ENCODE results near the gene MARCHF3. TPM values are rescaled to one million over a fixed set of nuclear protein-coding genes. Genes with fewer than 3 reads are reported as not detected.

Gene MARCHF3
- total RNA-seq, 1 experiment from 2014 or later = 1.1 TPM

- ChIA-PET POLR2A (ENCODE audit: low non-redundant PET) (no interaction called here), CTCF (no interaction called here)
- no peak for DNase-seq (ENCODE audit: low spot score)
- intact Hi-C loops (cut with micrococcal nuclease; ENCODE audit: unreplicated experiment) = no loop called here
- TF ChIP-seq, protein P1, sequence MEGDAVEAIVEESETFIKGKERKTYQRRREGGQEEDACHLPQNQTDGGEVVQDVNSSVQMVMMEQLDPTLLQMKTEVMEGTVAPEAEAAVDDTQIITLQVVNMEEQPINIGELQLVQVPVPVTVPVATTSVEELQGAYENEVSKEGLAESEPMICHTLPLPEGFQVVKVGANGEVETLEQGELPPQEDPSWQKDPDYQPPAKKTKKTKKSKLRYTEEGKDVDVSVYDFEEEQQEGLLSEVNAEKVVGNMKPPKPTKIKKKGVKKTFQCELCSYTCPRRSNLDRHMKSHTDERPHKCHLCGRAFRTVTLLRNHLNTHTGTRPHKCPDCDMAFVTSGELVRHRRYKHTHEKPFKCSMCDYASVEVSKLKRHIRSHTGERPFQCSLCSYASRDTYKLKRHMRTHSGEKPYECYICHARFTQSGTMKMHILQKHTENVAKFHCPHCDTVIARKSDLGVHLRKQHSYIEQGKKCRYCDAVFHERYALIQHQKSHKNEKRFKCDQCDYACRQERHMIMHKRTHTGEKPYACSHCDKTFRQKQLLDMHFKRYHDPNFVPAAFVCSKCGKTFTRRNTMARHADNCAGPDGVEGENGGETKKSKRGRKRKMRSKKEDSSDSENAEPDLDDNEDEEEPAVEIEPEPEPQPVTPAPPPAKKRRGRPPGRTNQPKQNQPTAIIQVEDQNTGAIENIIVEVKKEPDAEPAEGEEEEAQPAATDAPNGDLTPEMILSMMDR (conservative IDR thresholded peaks at IDR 0.05; ENCODE audit: low read depth, low read length) = no peak
- no peak for TF ChIP-seq EZH2 (IDR thresholded peaks at IDR 0.05; ENCODE audit: borderline replicate concordance, low read depth, low read length, poor library complexity, severe bottlenecking)
- Histone ChIP-seq H3K4me3 (ENCODE audit: low read depth, low read length, poor library complexity, severe bottlenecking) (no peak overlapping the region), H3K27me3 (replicated peaks; ENCODE audit: insufficient read depth, low read depth, low read length, poor library complexity) (no peaks in the 10 kb centered on the region), H3K36me3 (ENCODE audit: insufficient read depth, low read length, poor library complexity, severe bottlenecking) (no peaks in the 10 kb centered on the region), H3K4me1 (ENCODE audit: insufficient read depth, low read length, poor library complexity, severe bottlenecking) (peaks cover 14% of the 10 kb centered on the region), H3K27ac (ENCODE audit: low read depth, low read length, poor library complexity, severe bottlenecking) (peak overlapping the region; percentile 49), H3K9me3 (ENCODE audit: low read depth, low read length, poor library complexity, severe bottlenecking) (no peaks in the 10 kb centered on the region)
- BruUV-seq (replicated peaks) = no TSS peak
These were observed 152.8 kb downstream of the MARCHF3 start for GRCh38 chr5:126877602-126878001.

DNA sequence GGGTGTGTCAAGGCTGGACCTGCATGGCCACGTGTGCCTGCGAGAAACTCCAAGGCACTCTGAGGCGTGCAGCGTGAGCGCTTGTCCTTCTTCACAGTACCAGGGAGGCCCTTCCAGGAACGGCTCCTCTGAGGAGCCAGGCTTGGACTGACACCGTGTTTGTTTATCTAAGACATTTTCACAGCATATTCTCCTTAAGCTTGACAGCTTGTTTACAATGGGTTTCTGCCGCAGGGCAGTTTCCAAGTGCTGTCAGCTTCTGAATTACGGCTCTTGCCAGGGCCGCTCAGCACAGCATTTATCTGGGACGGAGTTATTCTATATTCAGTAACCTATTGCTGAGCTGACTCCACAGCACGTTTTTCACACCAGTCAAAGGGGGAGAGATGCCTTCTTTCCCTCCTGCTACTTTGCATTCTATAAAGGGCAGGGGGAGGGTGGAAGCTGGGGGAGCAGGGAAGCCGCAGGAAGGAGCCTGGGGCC lies 155.0 kb downstream of the MARCHF3 start:
- TF ChIP-seq, protein P1 (conservative IDR thresholded peaks at IDR 0.05; ENCODE audit: low read depth, low read length) = no peak
- TF ChIP-seq EZH2 (IDR thresholded peaks at IDR 0.05; ENCODE audit: borderline replicate concordance, low read depth, low read length, poor library complexity, severe bottlenecking) = no peak
- no peak for DNase-seq (ENCODE audit: low spot score)
- Histone ChIP-seq H3K27me3 (replicated peaks; ENCODE audit: insufficient read depth, low read depth, low read length, poor library complexity) (no peaks in the 10 kb centered on the region), H3K27ac (ENCODE audit: low read depth, low read length, poor library complexity, severe bottlenecking) (no peak overlapping the region), H3K4me1 (ENCODE audit: insufficient read depth, low read length, poor library complexity, severe bottlenecking) (peaks cover 14% of the 10 kb centered on the region), H3K4me3 (ENCODE audit: low read depth, low read length, poor library complexity, severe bottlenecking) (no peak overlapping the region), H3K36me3 (ENCODE audit: insufficient read depth, low read length, poor library complexity, severe bottlenecking) (no peaks in the 10 kb centered on the region), H3K9me3 (ENCODE audit: low read depth, low read length, poor library complexity, severe bottlenecking) (no peaks in the 10 kb centered on the region)
- ChIA-PET CTCF (no interaction called here), POLR2A (ENCODE audit: low non-redundant PET) (no interaction called here)
- no TSS peak for BruUV-seq (replicated peaks)
- intact Hi-C loops (cut with micrococcal nuclease; ENCODE audit: unreplicated experiment) = no loop called here

DNA sequence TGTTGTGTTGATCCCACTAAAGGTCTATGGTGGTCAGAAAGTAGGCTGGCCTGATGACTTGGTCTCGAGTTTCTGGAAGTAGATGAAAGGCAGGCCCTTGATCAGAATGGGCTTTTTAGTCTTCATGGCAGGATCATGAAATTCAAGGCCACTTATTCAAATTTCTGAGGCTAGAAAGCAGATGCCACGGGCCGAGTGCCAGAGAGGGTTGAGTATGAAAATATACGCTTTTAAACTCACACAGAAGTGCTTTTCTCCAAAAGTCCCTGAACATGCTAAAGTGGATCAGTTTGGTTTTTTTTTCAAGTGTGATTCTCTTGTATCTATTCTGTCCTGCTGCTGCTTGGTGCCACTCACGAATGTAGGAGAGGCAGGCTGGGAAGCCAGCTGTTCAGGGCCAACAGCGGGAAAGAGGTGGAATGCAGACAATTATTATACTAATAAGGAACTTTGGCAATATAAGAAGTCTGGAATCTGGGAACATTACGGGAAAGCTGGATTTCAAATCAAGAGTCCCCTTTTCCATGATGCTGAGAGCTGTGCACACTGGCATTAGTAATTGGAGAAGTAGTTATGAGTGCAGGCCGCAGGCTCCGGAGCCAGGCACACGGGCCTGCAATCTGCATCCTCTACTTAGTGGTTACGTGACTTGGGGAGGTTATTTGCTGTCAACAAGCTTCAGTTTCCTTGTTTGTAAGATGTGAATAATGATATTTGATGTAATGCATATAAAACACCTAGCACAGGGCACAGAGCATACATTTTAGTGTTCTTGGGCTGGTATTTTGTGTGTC lies 157.6 kb downstream of the MARCHF3 start:
- TF ChIP-seq EZH2 (IDR thresholded peaks at IDR 0.05; ENCODE audit: borderline replicate concordance, low read depth, low read length, poor library complexity, severe bottlenecking) = no peak
- TF ChIP-seq, protein P1 (conservative IDR thresholded peaks at IDR 0.05; ENCODE audit: low read depth, low read length) = no peak
- intact Hi-C loops (cut with micrococcal nuclease; ENCODE audit: unreplicated experiment) = no loop called here
- H3K36me3 ChIP-seq (ENCODE audit: insufficient read depth, low read length, poor library complexity, severe bottlenecking) = no peaks in the 10 kb centered on the region
- no peaks in the 10 kb centered on the region for H3K9me3 ChIP-seq (ENCODE audit: low read depth, low read length, poor library complexity, severe bottlenecking)
- ChIA-PET CTCF (interaction anchor here (0.7 kb wide), 1 partner anchor 71 kb away, joined by 5 read pairs; no protein-coding TSS in a partner anchor), POLR2A (ENCODE audit: low non-redundant PET) (no interaction called here)
- no peak for DNase-seq (ENCODE audit: low spot score)
- BruUV-seq (replicated peaks) = no TSS peak
- H3K27ac ChIP-seq (ENCODE audit: low read depth, low read length, poor library complexity, severe bottlenecking) = no peak overlapping the region
- no peaks in the 10 kb centered on the region for H3K27me3 ChIP-seq (replicated peaks; ENCODE audit: insufficient read depth, low read depth, low read length, poor library complexity)
- peaks cover 26% of the 10 kb centered on the region for H3K4me1 ChIP-seq (ENCODE audit: insufficient read depth, low read length, poor library complexity, severe bottlenecking)
- H3K4me3 ChIP-seq (ENCODE audit: low read depth, low read length, poor library complexity, severe bottlenecking) = no peak overlapping the region

Data from A673 (cell line).